Measurements from ENCODE around the gene CKS1B.

DNA sequence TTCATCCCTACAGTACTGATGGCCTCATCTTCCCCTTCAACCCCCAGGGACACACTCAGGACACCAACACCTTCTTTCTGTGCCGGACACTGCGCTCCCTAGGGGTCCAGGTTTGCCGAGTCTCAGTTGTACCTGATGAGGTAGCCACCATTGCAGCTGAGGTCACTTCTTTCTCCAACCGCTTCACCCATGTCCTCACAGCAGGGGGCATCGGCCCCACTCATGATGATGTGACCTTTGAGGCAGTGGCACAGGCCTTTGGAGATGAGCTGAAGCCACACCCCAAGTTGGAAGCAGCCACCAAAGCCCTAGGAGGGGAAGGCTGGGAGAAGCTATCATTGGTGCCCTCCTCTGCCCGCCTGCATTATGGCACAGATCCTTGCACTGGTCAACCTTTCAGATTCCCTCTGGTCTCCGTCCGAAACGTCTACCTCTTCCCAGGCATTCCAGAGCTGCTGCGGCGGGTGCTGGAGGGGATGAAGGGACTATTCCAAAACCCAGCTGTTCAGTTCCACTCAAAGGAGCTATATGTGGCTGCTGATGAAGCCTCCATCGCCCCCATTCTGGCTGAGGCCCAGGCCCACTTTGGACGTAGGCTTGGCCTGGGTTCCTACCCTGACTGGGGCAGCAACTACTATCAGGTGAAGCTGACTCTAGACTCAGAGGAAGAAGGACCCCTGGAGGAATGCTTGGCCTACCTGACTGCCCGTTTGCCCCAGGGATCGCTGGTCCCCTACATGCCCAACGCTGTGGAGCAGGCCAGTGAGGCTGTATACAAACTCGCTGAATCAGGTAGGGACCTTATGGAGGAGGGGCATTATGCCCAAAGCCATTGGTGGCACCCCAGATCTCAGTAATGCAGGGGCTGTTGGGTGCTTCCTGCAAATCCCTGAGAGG is 13.8 kb downstream of the CKS1B start:
- TF ChIP-seq, protein P1, sequence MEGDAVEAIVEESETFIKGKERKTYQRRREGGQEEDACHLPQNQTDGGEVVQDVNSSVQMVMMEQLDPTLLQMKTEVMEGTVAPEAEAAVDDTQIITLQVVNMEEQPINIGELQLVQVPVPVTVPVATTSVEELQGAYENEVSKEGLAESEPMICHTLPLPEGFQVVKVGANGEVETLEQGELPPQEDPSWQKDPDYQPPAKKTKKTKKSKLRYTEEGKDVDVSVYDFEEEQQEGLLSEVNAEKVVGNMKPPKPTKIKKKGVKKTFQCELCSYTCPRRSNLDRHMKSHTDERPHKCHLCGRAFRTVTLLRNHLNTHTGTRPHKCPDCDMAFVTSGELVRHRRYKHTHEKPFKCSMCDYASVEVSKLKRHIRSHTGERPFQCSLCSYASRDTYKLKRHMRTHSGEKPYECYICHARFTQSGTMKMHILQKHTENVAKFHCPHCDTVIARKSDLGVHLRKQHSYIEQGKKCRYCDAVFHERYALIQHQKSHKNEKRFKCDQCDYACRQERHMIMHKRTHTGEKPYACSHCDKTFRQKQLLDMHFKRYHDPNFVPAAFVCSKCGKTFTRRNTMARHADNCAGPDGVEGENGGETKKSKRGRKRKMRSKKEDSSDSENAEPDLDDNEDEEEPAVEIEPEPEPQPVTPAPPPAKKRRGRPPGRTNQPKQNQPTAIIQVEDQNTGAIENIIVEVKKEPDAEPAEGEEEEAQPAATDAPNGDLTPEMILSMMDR (IDR thresholded peaks at IDR 0.05 in 8 of 11, conservative IDR thresholded peaks at IDR 0.05 in 3 of 11), result no peak
- TF ChIP-seq POLR2AphosphoS5 (IDR thresholded peaks at IDR 0.05), result no peak
- TF ChIP-seq POLR2A (IDR thresholded peaks at IDR 0.05), result no peak

Data from spleen (tissue), 7 donors.